ENCODE results near the gene LARP1B. TPM values are rescaled to one million over a fixed set of nuclear protein-coding genes. Genes with fewer than 3 reads are reported as not detected.
"Not testable (repeated sequence)": the region's sequence is repeated elsewhere in the genome, so short reads cannot be mapped to it uniquely, and the experiment has no call there.

LARP1B gene
- polyA plus RNA-seq, 1 donor from 2014 or later: 30.8 TPM

DNA sequence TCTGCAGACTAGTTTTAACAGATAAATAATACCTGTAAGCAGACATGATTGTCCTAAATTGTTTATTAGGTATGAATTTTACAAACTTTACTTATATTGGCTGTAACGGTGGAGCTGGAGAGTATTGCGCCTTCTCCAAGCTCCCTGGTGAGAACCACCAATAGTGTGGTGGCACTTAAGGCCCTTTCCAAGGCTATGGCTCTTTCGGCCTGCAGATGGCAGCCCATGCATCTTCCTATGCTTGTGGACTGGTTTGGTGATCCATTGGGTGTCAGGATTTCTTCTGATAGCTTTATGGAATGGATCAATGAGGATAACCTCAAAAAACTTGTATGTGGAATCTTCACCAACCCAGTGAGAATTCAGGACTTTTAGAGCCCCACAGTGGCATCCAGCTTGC lies 7.8 kb downstream of the LARP1B start:
- Histone ChIP-seq H3K9me2 (ENCODE audit: insufficient read depth, low read length) (no peaks in the 10 kb centered on the region), H3K9me3 (ENCODE audit: low read length) (no peaks in the 10 kb centered on the region), H2AFZ (ENCODE audit: low read depth, low read length) (no peak overlapping the region), H3F3A (ENCODE audit: insufficient read depth, low read length, poor library complexity, severe bottlenecking) (no peaks in the 10 kb centered on the region), H4K20me1 (ENCODE audit: insufficient read depth) (no peaks in the 10 kb centered on the region), H3K9ac (ENCODE audit: low read length) (no peak overlapping the region), H3K4me3 (ENCODE audit: low read length) (no peak overlapping the region), H3K27me3 (ENCODE audit: insufficient read depth, low read depth, low read length) (no peaks in the 10 kb centered on the region), H3K36me3 (ENCODE audit: insufficient read depth, low read length) (no peaks in the 10 kb centered on the region), H3K4me2 (ENCODE audit: low read length) (no peak overlapping the region), H3K79me2 (replicated peaks; ENCODE audit: insufficient read depth, low read length) (peaks cover 28% of the 10 kb centered on the region), H3K27ac (ENCODE audit: low read length) (no peak overlapping the region)
- no peak for TF ChIP-seq EZH2 (IDR thresholded peaks at IDR 0.05; ENCODE audit: borderline replicate concordance, insufficient read depth, low read length, poor library complexity, severe bottlenecking)
- TF ChIP-seq, protein P1, sequence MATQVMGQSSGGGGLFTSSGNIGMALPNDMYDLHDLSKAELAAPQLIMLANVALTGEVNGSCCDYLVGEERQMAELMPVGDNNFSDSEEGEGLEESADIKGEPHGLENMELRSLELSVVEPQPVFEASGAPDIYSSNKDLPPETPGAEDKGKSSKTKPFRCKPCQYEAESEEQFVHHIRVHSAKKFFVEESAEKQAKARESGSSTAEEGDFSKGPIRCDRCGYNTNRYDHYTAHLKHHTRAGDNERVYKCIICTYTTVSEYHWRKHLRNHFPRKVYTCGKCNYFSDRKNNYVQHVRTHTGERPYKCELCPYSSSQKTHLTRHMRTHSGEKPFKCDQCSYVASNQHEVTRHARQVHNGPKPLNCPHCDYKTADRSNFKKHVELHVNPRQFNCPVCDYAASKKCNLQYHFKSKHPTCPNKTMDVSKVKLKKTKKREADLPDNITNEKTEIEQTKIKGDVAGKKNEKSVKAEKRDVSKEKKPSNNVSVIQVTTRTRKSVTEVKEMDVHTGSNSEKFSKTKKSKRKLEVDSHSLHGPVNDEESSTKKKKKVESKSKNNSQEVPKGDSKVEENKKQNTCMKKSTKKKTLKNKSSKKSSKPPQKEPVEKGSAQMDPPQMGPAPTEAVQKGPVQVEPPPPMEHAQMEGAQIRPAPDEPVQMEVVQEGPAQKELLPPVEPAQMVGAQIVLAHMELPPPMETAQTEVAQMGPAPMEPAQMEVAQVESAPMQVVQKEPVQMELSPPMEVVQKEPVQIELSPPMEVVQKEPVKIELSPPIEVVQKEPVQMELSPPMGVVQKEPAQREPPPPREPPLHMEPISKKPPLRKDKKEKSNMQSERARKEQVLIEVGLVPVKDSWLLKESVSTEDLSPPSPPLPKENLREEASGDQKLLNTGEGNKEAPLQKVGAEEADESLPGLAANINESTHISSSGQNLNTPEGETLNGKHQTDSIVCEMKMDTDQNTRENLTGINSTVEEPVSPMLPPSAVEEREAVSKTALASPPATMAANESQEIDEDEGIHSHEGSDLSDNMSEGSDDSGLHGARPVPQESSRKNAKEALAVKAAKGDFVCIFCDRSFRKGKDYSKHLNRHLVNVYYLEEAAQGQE (IDR thresholded peaks at IDR 0.05; ENCODE audit: borderline replicate concordance): no peak
- no peak for TF ChIP-seq TAF1 (IDR thresholded peaks at IDR 0.05; ENCODE audit: low read depth)
- no peak for TF ChIP-seq SMC3 (conservative IDR thresholded peaks at IDR 0.05; ENCODE audit: poor library complexity)
- TF ChIP-seq RAD21 (conservative IDR thresholded peaks at IDR 0.05): no peak
- no peak for TF ChIP-seq POLR2AphosphoS5 (IDR thresholded peaks at IDR 0.05)
- no peak for TF ChIP-seq EP300 (conservative IDR thresholded peaks at IDR 0.05; ENCODE audit: poor library complexity, severe bottlenecking)
- TF ChIP-seq, protein P2, sequence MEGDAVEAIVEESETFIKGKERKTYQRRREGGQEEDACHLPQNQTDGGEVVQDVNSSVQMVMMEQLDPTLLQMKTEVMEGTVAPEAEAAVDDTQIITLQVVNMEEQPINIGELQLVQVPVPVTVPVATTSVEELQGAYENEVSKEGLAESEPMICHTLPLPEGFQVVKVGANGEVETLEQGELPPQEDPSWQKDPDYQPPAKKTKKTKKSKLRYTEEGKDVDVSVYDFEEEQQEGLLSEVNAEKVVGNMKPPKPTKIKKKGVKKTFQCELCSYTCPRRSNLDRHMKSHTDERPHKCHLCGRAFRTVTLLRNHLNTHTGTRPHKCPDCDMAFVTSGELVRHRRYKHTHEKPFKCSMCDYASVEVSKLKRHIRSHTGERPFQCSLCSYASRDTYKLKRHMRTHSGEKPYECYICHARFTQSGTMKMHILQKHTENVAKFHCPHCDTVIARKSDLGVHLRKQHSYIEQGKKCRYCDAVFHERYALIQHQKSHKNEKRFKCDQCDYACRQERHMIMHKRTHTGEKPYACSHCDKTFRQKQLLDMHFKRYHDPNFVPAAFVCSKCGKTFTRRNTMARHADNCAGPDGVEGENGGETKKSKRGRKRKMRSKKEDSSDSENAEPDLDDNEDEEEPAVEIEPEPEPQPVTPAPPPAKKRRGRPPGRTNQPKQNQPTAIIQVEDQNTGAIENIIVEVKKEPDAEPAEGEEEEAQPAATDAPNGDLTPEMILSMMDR (IDR thresholded peaks at IDR 0.05; ENCODE audit: poor library complexity, severe bottlenecking): no peak
- TF ChIP-seq MXI1 (conservative IDR thresholded peaks at IDR 0.05; ENCODE audit: poor library complexity, severe bottlenecking): no peak

DNA sequence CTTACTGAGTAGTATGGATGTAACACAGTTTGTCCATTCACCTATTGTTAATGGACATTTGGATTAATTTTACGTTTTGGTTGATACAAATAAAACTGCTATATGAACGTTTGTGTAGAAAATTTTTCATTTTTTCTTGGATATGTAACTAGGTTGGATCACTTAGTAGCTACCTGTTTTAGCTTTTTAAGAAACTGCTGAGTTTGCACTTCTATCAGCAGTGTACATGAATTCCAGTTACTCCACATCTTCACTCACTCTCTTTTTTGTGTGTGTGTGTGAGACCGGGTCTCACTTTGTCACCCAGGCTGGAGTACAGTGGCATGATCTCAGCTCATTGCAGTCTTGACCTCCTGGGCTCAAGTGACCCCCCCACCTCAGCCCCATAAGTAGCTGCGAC lies 15.4 kb downstream of the LARP1B start:
- no peaks in the 10 kb centered on the region for H3K27me3 ChIP-seq (ENCODE audit: insufficient read depth, low read depth, low read length)
- no peak overlapping the region for H3K27ac ChIP-seq (ENCODE audit: low read length)
- H3K9ac ChIP-seq (ENCODE audit: low read length): no peak overlapping the region
- H3K4me2 ChIP-seq (ENCODE audit: low read length): no peak overlapping the region
- H3K79me2 ChIP-seq (replicated peaks; ENCODE audit: insufficient read depth, low read length): peaks cover 4% of the 10 kb centered on the region
- no peak overlapping the region for H2AFZ ChIP-seq (ENCODE audit: low read depth, low read length)
- no peak overlapping the region for H3K4me3 ChIP-seq (ENCODE audit: low read length)
- H3K9me2 ChIP-seq (ENCODE audit: insufficient read depth, low read length): no peaks in the 10 kb centered on the region
- H3K9me3 ChIP-seq (ENCODE audit: low read length): no peaks in the 10 kb centered on the region
- H3K36me3 ChIP-seq (ENCODE audit: insufficient read depth, low read length): peaks cover 3% of the 10 kb centered on the region
- no peaks in the 10 kb centered on the region for H3F3A ChIP-seq (ENCODE audit: insufficient read depth, low read length, poor library complexity, severe bottlenecking)
- TF ChIP-seq TAF1 (IDR thresholded peaks at IDR 0.05; ENCODE audit: low read depth) (no peak), EP300 (conservative IDR thresholded peaks at IDR 0.05; ENCODE audit: poor library complexity, severe bottlenecking) (no peak), EZH2 (IDR thresholded peaks at IDR 0.05; ENCODE audit: borderline replicate concordance, insufficient read depth, low read length, poor library complexity, severe bottlenecking) (no peak), MXI1 (conservative IDR thresholded peaks at IDR 0.05; ENCODE audit: poor library complexity, severe bottlenecking) (no peak), SMC3 (conservative IDR thresholded peaks at IDR 0.05; ENCODE audit: poor library complexity) (no peak), POLR2AphosphoS5 (IDR thresholded peaks at IDR 0.05) (no peak), RAD21 (conservative IDR thresholded peaks at IDR 0.05) (no peak)
- TF ChIP-seq, protein P2 (IDR thresholded peaks at IDR 0.05; ENCODE audit: poor library complexity, severe bottlenecking): no peak
- TF ChIP-seq, protein P1 (IDR thresholded peaks at IDR 0.05; ENCODE audit: borderline replicate concordance): no peak
- no peaks in the 10 kb centered on the region for H4K20me1 ChIP-seq (ENCODE audit: insufficient read depth)

DNA sequence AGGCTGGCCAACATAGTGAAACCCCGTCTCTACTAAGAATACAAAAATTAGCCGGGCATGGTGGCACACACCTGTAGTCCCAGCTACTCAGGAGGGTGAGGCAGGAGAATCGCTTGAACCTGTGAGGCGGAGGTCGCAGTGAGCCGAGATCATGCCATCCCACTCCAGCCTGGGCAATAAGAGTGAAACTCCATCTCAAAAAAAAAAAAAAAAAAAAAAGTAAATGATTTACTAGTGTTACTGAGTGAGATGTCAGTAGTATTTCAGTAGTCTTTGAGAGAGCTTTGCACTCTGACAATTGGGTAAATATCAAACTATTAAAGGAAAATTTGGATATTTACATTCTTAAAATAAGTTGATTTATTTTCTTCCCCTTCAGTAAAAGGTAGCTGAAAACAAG lies 34.2 kb downstream of the LARP1B start:
- peaks cover 12% of the 10 kb centered on the region for H3K36me3 ChIP-seq (ENCODE audit: insufficient read depth, low read length)
- H2AFZ ChIP-seq (ENCODE audit: low read depth, low read length); H3K9me2 ChIP-seq (ENCODE audit: insufficient read depth, low read length); H3K9ac ChIP-seq (ENCODE audit: low read length); H3K27ac ChIP-seq (ENCODE audit: low read length); H4K20me1 ChIP-seq (ENCODE audit: insufficient read depth); H3K27me3 ChIP-seq (ENCODE audit: insufficient read depth, low read depth, low read length); H3F3A ChIP-seq (ENCODE audit: insufficient read depth, low read length, poor library complexity, severe bottlenecking); H3K4me2 ChIP-seq (ENCODE audit: low read length); H3K4me3 ChIP-seq (ENCODE audit: low read length); H3K79me2 ChIP-seq (replicated peaks; ENCODE audit: insufficient read depth, low read length); H3K9me3 ChIP-seq (ENCODE audit: low read length): not testable (repeated sequence)
